GM18498 (cell line): ENCODE measurements around the gene SNAP25.

Experiments used
- ATAC-seq: cut with Tn5 transposase; IDR thresholded peaks from one replicate; pipeline ENCODE4 v1.9.1; 2021; ENCODE audit warnings: mild to moderate bottlenecking, moderate library complexity; ENCODE audit not compliant: unreplicated experiment

The SNAP25 gene

GRCh38 chr20:10216146-10216791 is 2.4 kb upstream of the SNAP25 start:
- ATAC-seq = no peak

- ATAC-seq = no peak
These were observed 764 bp upstream of the SNAP25 start for GRCh38 chr20:10217721-10218410.

GRCh38 chr20:10219452-10219791 is 792 bp downstream of the SNAP25 start:
- ATAC-seq = peak; percentile 77

- no peak for ATAC-seq
These were observed 1.5 kb downstream of the SNAP25 start for GRCh38 chr20:10219993-10220750.

- ATAC-seq = no peak
These were observed 2.4 kb downstream of the SNAP25 start for GRCh38 chr20:10221021-10221420.

- no peak for ATAC-seq
These were observed 6.9 kb downstream of the SNAP25 start for GRCh38 chr20:10225439-10226060.

GRCh38 chr20:10228330-10228729 is 9.7 kb downstream of the SNAP25 start:
- ATAC-seq = no peak

- no peak for ATAC-seq
These were observed 12.7 kb downstream of the SNAP25 start for GRCh38 chr20:10231290-10231689.

GRCh38 chr20:10236540-10237533 is 18.2 kb downstream of the SNAP25 start:
- ATAC-seq = no peak

GRCh38 chr20:10239954-10240353 is 21.3 kb downstream of the SNAP25 start:
- no peak for ATAC-seq

- ATAC-seq = no peak
These were observed 22.0 kb downstream of the SNAP25 start for GRCh38 chr20:10240655-10241054.

GRCh38 chr20:10242166-10242565 is 23.5 kb downstream of the SNAP25 start:
- ATAC-seq = no peak

- no peak for ATAC-seq
These were observed 28.8 kb downstream of the SNAP25 start for GRCh38 chr20:10247440-10247839.

GRCh38 chr20:10249048-10249770 is 30.6 kb downstream of the SNAP25 start:
- ATAC-seq = no peak

- ATAC-seq = no peak
These were observed 31.2 kb downstream of the SNAP25 start for GRCh38 chr20:10249822-10250221.

- ATAC-seq = no peak
These were observed 32.3 kb downstream of the SNAP25 start for GRCh38 chr20:10250902-10251301.

GRCh38 chr20:10253780-10254179 is 35.1 kb downstream of the SNAP25 start:
- ATAC-seq = no peak

- ATAC-seq = no peak
These were observed 37.2 kb downstream of the SNAP25 start for GRCh38 chr20:10255846-10256245.

- no peak for ATAC-seq
These were observed 40.5 kb downstream of the SNAP25 start for GRCh38 chr20:10259166-10259565.

- ATAC-seq = no peak
These were observed 41.7 kb downstream of the SNAP25 start for GRCh38 chr20:10260316-10260715.
